Measurements from ENCODE around the gene SPRN.
"Not testable (repeated sequence)": the region's sequence is repeated elsewhere in the genome, so short reads cannot be mapped to it uniquely, and the experiment has no call there.

The SPRN gene

DNA sequence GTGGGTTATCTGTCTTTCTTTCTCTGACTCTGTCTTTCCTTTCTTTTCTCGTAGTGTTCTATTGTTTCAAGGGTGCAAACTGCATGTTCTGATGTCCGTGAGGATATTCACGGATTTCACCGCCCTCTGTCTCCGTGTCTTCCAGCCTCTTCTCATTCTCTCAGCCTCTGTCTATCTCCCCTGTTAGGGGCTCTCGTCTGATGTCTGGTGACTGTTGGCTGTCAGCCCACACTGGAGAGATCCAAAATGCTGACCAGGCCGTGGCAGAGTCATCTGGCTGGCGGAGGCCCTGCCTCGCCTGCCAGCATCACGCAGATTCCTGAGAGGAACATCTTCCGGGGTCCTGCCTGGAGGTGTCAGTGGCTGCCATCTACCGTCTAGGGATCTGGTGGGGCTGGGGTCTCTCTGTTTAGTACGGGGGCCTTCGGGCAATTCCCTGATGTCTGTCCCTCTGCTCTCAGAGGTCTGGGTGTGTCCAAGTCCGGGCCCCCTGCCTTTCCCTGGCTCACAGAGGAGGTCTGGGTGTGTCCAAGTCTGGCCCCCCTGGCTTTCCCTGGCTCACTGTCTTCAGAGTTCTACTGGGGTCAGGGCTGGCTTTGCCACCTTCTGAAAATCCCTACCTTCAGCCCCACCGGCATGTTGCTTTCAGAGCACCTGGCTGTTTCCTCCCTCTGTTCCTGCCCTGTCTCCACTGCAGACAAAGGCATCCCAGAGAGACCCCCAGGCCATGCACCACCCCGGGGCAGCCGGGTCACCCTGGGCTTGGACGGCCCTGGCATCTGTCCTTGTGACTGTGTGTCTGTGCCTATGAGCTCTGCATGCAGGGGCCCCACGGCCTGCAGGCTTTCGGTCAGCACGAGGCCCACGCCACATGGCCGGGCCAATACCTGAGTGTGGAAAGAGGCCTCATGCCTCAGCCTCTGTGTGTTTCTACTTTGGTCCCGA lies 15.4 kb upstream of the SPRN start:
- DNase-seq = no peak

DNA sequence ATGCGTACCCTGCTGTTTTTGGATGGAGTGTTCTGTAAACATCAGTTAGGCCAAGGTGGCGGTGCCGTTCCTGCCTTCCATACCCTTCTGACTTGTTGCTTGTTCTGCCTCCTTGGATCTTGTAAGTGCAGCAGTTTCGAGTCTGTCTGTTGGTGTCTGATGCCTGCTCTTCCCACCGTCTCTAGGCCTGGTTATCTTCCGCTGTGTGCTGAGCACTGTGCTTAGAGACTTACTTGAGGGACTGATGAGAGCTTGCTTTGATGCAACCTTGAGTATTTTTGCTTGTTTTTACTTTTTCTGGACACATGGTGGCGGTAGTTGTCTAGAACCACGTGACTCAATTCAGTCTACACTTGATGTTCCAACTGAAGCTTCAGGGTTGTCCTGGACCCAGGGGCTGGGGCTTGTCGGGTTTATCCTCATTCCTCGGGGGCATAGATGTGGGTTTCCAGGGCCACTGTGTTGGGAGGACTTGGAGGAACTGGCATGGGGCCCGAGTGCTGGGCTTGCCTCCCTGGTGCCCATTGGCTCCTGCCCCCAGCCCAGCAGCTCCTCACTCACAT lies 14.4 kb upstream of the SPRN start:
- peak; percentile 64 for DNase-seq

DNA sequence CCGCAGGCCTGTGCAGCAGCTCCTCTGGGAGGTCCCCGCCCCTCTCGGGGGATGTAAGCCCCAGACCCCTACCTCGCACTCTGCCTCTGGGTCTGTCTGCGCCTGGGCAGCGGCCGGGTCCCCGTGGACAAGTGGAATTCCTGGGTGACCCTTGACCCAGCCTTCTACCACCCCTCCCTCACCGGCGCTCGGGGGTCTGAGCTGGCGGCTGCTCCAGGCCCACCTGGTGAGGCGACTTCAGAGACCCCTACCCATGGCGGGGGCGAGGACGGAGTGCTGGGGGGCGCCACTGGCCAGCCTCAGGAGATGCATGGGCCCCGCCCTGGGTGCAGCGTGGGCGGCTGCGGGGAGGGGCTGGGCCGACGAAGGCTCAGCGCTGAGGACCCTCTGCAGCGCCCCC lies 8.4 kb upstream of the SPRN start:
- DNase-seq = not testable (repeated sequence)

DNA sequence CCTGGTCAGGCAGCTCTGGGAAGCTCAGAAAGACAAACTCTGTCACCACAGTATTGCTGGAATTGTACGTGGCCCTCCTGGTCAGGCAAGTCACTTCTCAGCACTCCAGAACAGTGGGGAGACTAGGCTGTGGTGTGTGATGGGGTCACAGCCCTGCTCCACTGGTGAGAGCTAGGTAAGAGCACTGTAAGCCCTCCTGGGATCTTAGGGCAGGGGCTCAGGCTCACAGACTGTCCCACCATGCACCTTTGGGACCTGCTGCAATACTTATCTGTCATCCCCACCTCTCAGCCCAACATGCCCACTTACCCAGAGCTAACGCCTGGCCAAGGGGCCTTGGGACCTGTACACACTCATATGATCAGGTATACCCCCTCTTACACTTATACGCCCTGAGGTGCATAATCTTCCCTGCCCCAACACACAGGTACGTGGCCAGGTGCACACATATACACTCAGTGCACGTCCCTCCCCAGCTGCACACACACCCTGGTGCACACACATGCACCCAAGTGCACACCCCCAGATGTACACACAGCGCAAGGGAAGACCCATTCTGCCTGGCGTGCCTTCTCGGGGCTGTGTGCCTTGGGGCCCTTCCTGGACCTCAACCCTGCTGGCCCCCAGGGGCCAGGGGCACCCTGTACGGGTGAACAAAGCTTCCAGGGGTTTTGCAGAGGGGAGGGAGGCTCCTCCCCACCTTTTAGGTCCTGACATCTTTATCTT lies 7.6 kb upstream of the SPRN start:
- DNase-seq = not testable (repeated sequence)

DNA sequence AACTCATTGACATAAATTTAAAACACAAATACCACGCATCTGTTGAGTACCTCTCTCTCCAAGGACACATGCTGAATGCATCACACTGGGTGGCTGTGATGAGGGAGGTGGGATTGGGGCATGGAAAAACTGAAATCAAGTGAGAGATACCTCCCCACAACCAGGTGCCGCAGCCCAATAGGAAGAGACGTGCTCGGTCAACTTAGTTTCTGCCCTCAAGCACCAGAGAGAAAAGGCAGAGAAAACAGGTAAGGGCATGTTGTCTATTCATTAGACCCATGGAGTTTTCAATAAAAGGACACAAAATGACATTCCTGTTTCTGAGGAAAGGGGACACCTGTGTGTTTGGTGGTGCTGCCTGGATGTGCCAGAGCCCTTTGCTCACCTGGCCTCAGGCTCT lies 5.1 kb upstream of the SPRN start:
- not testable (repeated sequence) for DNase-seq

DNA sequence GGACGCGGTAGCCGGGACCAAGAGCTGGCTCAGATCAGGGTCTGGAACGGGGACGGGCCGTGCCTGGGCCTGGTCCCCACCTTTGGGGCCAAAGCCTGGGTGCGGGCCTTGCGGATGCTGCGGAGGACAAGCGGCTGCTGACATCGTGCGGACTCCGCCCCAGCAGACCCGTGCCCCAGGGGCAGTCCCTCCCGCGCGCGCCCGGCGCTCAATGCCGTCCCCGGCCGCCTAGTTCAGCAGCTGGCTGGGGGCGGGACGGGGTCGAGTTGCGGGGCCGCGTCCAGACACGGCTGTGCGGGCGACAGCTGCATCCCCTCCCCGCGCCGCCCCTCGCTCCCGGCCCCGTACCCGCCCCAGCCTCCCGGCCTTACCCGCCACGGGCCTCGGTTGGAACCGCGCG lies 323 bp downstream of the SPRN start:
- DNase-seq = not testable (repeated sequence)

DNA sequence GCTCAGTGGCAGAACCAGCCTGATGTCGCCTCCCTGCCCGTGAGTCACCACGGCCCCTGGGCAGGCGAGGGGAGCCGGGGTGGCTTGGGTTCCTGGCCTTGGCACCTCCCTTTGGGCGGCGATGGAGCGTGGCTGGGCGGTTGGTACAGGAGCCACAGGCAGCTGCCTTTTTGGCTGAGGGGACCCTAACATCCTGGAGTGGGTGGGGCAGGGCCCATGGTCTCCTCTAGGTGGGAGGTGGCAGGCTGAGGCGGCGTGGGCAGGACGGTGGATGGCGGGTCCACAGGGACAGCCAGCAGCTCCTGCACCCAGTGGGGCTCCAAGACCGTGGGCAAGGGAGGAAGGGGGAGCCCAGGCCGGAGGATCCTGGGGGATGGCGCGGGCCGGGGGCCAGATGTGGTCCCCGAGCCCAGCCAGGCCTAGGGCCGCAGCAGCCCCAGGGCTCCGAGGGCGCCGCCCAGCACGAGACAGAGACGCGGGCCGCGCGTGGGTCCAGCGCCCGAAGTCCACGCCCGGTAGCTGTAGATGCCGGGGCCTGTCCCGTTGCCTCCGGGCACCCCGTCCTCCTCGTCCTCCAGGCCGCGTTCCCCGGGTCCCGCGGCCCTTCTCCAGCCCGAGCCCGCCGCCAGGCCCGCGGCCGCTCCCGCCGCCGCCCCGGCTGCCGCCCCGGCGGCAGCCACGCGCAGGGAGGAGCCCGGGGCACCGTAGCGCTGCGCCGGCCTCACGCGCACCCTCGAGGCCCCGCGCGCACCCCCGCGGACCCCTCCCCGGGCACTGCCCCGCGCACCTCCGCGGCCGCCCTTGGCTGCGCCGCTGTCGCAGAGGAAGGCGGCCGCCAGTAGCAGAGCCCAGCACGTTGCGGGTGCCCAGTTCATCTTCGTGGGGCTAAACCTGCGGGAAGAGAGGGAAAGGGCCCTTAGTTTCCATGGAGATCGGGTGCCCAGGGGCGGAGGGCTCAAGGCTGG lies 1.3 kb downstream of the SPRN start:
- no peak for DNase-seq

DNA sequence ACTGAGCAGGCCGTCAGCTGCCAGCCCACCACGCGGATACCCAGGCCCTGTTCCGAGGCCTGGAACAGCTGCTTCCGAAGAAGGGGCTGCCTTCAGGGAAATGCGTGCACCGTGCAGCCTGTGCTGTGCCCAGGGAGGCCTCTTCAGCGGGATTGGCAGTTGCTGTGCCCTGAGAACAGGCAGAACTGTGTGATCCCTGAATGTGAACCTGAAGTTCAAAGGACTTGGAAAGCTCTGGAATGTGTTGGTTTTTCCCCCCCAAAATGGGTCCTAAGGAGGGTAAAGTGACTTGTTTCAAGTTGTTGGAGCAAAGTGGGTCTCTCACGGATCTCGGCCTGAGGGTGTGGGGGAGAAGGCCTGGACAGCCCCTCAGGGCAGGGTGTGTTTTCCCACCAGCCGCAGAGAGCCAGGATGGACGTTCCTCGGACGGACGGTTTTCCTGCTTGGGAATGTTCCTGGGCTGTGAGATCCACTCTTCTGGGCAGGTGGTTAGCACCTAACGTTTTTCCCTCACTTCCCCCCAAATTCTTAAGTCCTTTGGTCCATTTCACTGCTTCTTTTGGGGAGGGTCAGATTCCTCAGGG lies 2.1 kb downstream of the SPRN start:
- DNase-seq = no peak

DNA sequence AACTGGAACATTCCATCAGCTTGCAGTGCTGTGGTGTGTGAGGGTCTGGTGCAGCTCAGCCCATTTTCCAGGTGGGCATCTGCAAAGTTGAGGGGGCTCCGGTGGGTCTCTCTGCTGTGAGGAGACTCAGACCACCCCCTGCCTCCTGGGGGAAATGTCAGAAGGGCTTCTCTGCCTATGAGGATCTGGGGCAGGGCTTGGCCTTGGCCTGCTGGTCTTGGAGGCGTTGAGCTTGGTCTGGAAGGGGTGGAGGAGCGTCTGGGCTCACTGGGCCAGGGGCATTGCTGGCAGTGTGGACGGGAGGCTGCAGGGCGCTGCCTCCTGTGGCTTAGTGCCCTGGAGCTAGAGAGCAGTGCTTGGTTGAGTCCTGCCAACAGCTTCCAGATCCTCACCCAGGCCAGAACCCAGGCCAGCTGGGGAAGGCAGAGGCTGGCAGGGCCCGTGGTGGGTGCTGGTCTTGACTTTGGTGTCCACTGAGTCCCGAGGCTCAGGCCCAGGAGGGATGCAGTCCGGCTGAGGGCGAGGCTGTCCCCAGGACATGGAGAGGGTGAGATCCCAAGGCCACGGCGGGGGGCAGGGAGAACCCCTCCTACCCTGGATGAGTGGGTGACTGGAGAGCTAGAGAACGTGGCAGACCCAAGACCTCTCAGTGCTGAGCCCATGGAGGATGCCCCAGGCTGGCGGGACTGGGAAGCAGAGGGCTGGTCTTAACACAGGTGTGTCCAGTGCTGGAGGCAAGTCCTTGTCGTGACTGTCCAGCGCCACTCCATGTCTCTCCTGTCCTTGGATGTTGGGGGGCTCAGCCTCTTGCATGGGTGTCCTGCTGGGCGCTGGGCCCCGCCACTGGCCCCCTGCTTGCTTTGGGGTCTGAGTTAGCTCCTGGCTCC lies 2.8 kb downstream of the SPRN start:
- no peak for DNase-seq

DNA sequence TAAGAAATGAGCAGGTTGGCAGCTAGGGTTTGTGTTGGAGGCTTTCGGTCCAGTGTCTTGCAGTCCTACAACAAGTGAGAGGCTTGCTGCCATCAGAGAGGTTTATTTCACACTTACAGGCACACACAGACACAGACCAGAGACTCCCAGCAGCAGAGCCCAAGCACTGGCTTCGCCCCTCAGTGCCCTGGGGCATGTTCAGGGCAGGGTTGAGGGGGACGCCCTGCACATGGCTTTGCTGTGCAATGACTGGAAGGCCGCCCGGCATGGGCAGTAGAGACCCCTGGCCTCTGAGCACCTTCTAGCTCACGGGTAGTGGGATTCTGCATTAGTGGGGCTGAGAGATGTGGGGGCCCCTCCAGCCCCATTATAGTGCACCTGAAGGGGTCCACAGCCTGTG lies 3.8 kb downstream of the SPRN start:
- no peak for DNase-seq

DNA sequence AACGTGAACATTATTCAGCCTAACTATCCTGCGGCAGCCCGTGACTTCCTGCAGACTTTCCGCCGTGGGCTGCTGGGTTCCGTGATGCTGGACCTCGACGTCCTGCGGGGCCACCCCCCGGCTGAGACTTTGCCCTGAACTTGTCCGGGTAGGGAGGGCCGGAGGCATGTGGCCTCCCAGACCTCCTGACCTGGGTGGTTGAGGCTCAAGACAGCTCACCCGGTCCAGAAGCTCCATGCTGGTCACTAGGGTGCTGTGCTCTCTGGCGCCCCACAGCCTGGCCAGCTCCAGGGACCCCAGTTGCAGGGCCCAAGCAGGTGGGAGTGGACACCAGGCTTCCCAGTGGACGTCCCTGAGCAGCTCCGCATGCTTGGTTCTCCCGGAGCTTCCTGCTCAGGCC lies 4.4 kb downstream of the SPRN start:
- DNase-seq = no peak

DNA sequence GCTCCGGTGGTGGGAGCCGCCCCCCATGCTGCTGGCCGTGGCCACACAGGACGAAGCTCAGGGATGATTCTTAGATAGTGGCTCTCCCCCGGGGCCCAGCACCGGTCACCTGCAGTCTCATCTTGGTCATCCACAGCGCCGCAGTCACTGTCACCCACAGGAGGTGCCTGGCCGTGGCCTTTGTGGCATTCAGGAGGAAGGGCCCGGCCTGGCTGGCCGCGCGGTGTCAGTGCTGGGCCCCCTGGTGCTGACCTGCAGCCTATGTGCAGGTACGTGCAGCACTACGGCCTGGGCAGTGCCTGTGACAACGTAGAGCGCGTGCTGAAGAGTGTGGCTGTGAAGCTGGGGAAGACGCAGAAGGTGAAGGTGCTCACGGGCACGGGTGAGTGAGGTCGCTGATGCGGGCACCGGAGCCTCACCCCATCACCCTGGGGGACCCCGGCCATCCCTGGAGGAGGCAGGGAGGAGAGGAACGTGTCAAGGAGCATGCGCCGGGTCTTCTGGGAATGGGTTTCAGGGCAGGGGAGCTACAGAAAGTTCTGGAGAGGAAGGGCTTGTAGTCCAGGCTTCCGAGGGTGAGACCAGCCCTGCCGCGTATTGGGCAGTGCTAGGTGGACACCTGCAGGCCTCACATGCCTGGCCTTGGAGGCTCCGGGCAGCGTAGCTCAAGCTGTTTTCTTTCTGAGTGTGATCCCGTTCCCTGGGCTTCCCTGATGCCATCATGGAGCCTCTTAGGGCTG lies 5.0 kb downstream of the SPRN start:
- DNase-seq = no peak

DNA sequence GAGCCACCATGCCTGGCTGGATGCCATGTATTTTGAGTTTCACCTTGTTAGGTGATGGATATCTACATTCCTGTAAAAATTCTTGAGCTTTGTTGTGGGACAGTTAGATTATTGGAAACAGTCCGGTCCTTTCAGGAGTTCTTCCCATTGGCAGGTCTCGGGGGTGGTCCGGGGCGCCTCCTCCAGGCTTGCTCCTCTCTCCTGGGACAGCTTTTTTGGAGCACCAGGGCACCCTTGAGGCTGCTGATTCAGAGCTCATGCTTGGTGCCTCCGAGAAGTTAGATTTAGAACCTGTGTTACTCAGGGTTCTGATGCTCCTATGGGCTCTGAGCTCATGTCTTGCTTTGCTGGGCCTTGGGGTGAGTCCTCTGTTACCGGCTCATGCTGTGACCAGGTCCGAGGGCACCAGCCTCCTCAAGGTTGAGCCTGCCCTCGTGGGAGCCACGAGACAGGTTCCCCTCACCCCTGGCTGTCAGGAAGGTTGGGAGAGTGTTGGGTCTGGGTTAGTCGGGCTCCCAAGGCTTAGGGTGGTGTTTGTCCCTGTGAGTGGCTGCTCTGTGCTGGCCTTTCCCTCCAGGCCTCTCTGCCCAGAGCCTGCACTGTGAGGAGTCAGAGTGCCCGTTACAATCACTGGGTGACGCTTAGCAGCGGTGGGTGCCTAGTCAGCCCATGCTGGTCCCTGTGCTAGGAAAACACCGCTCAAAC lies 6.0 kb downstream of the SPRN start:
- no peak for DNase-seq

DNA sequence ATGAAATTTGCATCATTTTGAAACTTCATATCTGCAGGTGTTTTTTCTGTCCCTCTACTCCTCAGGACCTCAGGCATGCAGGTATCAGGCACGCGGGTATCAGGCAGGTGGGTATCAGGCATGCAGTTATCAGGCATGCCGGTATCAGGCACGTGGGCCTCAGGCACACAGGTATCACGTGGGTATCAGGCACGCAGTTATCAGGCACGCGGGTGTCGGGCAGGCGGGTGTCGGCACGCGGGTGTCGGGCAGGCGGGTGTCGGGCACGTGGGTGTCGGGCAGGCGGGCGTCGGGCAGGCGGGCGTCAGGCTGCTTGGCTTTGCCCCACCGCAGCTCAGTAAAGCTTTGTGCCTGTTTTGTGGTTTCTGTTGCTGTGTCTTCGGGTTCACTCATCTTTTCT lies 8.7 kb downstream of the SPRN start:
- DNase-seq = no peak

DNA sequence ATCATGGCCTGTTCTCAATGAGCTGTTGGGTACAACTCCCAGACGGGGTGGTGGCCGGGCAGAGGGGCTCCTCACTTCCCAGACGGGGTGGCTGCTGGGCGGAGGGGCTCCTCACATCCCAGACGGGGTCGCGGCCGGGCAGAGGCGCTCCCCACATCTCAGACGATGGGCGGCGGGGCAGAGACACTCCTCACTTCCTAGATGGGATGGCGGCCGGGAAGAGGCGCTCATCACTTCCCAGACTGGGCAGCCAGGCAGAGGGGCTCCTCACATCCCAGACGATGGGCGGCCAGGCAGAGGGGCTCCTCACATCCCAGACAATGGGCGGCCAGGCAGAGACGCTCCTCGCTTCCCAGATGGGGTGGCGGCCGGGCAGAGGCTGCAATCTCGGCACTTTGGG lies 10.0 kb downstream of the SPRN start:
- DNase-seq = not testable (repeated sequence)

DNA sequence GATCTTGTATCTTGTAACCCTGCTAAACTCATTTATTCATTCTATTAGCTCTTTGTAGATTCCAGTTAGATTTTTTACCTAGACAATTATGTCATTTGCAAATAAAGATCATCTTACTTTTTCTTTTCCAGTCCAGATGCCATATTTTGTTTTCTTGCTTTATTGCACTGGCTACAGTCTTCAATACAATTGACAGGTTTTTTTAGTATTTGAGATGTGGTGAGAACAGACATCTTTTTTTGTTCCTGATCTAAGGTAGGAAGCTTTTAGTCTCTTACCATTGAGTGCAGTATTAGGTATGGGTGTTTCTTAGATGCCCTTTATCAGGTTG lies 12.1 kb downstream of the SPRN start:
- DNase-seq = no peak

DNA sequence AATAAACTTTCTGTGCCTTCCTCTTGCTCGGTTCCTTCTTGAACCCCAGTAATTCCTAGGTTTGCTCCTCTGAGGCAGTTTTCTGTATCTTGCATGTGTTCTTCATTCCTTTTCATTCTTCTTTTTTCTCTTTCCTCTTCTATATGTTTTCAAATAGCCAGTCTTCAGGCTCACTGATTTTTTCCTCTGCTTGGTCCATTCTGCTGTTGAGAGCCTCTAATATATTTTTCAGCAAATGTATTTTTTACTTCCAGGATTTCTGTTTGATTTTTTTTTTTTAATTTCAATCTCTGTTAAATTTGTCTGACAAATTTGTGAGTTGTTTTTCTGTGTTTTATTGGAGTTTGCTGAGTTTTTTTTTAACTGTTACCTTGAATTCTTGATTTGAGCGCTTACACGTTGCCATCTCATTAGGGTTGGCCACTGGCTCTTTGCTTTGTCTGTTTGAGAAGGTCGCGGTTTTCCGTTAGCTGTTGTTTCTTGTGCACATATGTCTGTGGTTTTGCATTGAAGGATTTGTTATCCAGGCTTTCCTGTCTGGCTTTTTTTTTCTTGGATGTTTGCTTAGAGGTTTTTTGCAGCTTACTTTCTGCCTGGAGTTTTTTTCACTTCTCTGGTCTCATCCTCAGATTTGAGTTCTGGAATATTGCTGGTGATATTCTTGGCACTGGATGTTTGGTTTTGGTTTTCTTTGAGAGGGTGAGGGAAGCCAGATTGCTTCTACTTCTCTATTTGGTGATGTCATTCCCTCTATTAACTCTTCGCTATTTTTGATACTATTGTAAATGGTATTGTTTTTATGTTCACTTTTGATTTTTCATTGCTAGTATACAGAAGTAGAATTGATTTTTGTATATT lies 12.7 kb downstream of the SPRN start:
- DNase-seq = no peak

DNA sequence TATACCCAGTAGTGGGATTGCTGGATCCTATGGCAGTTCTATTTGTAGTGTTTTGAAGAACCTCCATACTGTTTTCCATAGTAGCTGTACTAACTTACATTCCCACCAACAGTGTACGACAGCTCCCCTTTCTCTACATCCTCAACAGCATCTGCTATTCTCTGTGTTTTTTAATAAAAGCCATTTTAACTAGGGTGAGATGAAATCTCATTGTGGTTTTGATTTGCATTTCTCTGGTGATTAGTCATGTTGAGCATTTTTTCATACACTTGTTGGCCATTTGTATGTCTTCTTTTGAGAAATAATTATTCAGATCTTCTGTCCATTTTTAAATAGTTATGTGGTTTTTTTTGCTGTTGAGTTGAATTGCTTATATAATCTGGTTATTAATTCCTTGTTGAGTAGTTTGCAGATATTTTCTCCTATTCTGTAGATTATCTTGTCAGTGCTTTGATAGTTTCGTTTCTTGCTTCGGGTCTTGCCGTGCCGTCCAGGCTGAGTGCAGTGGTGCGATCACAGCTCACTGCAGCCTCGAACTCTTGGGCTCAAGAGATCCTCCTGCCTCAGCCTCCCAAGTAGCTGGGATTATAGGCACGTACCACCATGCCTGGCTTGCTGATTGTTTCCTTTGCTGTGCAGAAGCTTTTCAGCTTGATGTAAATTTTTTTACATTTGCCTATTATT lies 18.4 kb downstream of the SPRN start:
- no peak for DNase-seq
